Effector memory CD4-positive, alpha-beta T cell (primary cell): ENCODE measurements around the gene GMNN.
"Not testable (repeated sequence)": the region's sequence is repeated elsewhere in the genome, so short reads cannot be mapped to it uniquely, and the experiment has no call there.

ENCODE experiments used
- DNase-seq, 3 donors: peaks; one replicate each; pipeline ENCODE4 v3.0.0-alpha.2; 2020
- H3K27ac ChIP-seq: 2 replicates; pipeline ENCODE4 v1.7.0; 2013; ENCODE audit warnings: mild to moderate bottlenecking, low read length, moderate library complexity; ENCODE audit not compliant: insufficient read depth, poor library complexity, severe bottlenecking
- H3K27me3 ChIP-seq: replicated peaks from 2 replicates; pipeline ENCODE4 v1.7.0; 2013; ENCODE audit warnings: mild to moderate bottlenecking, low read length; ENCODE audit not compliant: insufficient read depth, control insufficient read depth, poor library complexity, severe bottlenecking
- H3K36me3 ChIP-seq: 2 replicates; pipeline ENCODE4 v1.7.0; 2013; ENCODE audit warnings: mild to moderate bottlenecking, low read length, moderate library complexity; ENCODE audit not compliant: control insufficient read depth, insufficient read depth
- H3K4me1 ChIP-seq: 2 replicates; pipeline ENCODE4 v1.7.0; 2013; ENCODE audit warnings: low read length, mild to moderate bottlenecking; ENCODE audit not compliant: control insufficient read depth, insufficient read depth, poor library complexity, severe bottlenecking
- H3K4me3 ChIP-seq: 2 replicates; pipeline ENCODE4 v1.7.0; 2013; ENCODE audit warnings: low read length, low read depth, mild to moderate bottlenecking; ENCODE audit not compliant: insufficient read depth, poor library complexity, severe bottlenecking
- H3K9me3 ChIP-seq: 2 replicates; pipeline ENCODE4 v1.7.0; 2013; ENCODE audit warnings: mild to moderate bottlenecking, low read length, moderate library complexity; ENCODE audit not compliant: control insufficient read depth

GMNN gene

DNA sequence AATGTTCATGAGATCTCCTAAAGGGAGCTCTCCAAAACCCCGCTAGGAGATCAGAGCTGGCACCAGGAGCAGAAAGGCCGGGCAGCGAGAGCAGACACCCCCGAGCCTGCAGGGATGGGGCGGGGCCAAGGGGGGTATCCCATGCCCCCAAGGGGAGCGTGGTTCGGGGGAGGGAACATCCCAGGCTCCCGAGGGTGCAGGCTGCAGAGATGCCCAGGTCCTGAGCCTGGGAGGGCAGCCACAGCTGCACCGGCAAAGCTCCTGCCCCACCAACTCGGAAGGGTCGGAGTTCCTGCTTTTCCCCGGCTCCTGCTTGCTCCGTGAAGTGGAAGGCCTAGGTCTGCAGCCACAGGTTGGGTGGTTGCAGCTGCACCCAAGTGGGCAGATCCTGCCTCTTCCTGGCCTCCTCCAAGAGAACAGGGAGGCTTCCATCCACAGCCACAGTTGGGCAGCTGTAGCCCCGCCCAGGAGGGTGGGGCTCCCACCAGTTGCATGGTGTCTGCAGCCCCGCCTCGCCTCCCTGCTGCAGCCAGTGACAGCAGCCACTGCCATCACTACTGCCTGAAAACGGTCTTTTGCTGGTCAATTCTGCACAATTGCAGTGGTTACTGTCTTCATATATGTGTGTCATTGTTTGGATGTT lies 13.4 kb upstream of the GMNN start:
- no peak overlapping the region for H3K27ac ChIP-seq
- no peak for DNase-seq
- no peaks in the 10 kb centered on the region for H3K9me3 ChIP-seq
- no peaks in the 10 kb centered on the region for H3K4me1 ChIP-seq
- no peaks in the 10 kb centered on the region for H3K36me3 ChIP-seq
- H3K4me3 ChIP-seq: no peak overlapping the region
- H3K27me3 ChIP-seq: no peaks in the 10 kb centered on the region

DNA sequence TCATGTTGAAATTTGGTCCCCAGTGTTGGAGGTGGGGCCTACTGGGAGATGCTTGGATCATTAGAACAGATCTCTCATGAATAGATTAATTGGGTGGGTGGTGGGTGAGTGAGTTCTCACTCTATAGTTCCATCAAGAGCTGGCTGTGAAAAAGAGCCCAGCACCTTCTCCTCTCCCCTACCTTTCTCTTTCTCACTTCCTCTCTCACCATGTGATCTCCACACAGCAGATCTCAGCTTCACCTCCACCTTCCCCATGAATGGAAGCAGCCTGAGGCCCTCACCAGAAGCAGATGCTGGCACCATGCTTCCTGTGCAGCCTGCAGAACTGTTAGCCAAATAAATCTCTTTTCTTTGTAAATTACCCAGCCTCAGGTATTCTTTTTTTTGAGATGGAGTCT lies 12.9 kb upstream of the GMNN start:
- no peak for DNase-seq
- Histone ChIP-seq H3K9me3 (no peaks in the 10 kb centered on the region), H3K4me1 (no peaks in the 10 kb centered on the region), H3K36me3 (no peaks in the 10 kb centered on the region), H3K4me3 (no peak overlapping the region), H3K27ac (no peak overlapping the region), H3K27me3 (no peaks in the 10 kb centered on the region)

DNA sequence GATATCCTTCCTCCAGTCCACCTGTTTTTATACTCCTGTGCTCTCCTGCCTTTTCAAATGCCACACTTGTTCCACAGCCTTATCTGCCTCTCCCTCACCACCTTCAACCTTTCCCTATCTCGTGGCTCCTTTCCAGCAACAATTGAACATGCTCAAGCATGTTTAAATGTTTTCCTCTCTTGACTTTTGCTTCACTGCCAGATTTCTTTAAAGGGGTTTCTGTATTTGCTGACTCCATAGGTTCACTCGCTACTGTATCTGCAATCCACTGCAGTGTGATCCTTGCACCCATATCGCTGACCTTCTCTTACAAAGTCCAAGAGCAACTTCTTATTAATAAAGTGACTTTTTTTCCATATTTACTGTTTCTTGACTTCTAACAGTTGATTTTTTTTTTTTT lies 11.2 kb upstream of the GMNN start:
- DNase-seq: no peak
- Histone ChIP-seq H3K4me3 (no peak overlapping the region), H3K9me3 (no peaks in the 10 kb centered on the region), H3K27ac (no peak overlapping the region), H3K36me3 (no peaks in the 10 kb centered on the region), H3K4me1 (no peaks in the 10 kb centered on the region), H3K27me3 (no peaks in the 10 kb centered on the region)

DNA sequence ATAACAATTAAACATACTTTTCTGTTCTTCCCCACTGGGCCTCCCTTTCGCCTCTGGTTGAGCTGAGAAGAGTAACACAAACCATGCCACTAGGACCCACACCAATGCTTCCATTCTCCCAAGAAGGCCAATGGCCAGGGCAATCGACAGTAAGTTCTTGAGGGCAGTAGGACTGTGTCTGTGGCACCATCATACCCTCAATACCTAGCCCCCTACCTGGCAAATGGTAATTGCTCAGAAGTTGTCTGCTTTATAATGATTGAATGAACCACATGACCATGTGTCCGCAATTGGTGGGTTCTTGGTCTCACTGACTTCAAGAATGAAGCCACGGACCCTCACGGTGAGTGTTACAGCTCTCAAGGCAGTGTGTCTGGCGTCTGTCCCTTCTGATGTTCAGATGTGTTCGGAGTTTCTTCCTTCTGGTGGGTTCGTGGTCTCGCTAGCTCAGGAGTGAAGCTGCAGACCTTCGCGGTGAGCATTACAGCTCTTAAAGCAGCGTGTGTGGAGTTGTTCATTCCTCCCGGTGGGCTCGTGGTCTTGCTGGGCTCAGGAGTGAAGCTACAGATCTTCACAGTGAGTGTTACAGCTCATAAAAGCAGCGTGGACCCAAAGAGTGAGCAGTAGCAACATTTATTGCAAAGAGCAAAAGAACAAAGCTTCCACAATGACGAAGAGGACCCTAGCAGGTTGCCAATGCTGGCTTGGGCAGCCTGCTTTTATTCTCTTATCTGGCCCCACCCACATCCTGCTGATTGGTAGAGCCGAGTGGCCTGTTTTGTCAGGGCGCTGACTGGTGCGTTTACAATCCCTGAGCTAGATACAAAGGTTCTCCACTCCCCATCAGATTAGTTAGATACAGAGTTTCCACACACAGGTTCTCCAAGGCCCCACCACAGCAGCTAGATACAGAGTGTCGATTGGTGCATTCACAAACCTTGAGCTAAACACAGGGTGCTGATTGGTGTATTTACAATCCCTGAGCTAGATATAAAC lies 9.6 kb upstream of the GMNN start:
- not testable (repeated sequence) for H3K4me1 ChIP-seq, H3K27ac ChIP-seq, DNase-seq, H3K4me3 ChIP-seq, H3K9me3 ChIP-seq, H3K27me3 ChIP-seq, H3K36me3 ChIP-seq

DNA sequence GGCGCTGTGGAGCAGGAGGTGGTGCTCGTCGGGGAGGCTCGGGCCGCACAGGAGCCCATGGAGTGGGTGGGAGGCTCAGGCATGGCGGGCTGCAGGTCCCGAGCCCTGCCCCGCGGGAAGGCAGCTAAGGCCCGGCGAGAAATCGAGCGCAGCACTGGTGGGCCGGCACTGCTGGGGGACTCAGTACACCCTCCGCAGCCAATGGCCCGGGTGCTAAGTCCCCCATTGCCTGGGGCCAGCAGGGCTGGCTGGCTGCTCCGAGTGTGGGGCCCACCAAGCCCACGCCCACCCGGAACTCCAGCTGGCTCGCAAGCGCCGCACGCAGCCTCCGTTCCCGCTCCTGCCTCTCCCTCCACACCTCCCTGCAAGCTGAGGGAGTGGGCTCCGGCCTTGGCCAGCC lies 8.8 kb upstream of the GMNN start:
- H3K27ac ChIP-seq, H3K36me3 ChIP-seq: not testable (repeated sequence)

DNA sequence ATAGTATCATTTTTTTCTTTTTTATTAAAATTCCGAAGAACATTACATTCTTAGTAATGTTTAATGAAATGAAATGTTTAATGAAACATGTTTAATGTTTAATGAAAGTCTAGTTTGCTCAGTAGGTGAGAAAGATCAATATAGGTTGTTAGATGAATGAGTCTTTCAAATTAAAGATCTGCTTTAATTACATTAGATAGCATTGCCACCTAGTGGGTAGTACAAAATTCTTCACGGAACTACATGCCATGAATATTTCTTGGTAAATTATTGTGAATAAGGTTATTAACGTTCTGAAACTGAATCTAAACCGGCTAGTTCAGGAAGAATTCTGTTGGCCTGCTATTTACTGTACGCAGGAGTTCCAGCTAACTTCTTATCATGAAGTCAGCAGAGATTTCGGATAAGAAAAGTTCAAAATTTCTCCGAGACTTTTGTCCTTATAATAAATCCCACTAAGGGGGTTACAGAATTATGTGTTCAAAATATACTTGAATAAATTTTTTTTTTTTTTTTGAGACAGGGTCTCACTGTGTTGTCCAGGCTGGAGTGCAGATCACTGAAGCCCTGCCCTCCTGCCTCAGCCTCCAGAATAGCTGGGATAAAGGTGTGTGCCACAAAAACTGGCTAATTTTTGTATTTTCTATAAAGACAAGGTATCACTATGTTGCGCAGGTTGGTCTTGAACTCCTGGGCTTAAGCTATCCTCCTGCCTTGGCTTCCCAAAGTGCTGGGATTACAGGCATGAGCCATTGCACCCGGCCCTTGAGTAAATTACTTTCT lies 7.9 kb upstream of the GMNN start:
- H3K4me3 ChIP-seq: no peak overlapping the region
- no peaks in the 10 kb centered on the region for H3K9me3 ChIP-seq
- H3K36me3 ChIP-seq: no peaks in the 10 kb centered on the region
- no peaks in the 10 kb centered on the region for H3K27me3 ChIP-seq
- no peaks in the 10 kb centered on the region for H3K4me1 ChIP-seq
- DNase-seq: no peak
- no peak overlapping the region for H3K27ac ChIP-seq

More for the DNA sequence above, 8.8 kb upstream of the GMNN start:
- not testable (repeated sequence) for H3K4me1 ChIP-seq, H3K9me3 ChIP-seq, DNase-seq, H3K4me3 ChIP-seq, H3K27me3 ChIP-seq

DNA sequence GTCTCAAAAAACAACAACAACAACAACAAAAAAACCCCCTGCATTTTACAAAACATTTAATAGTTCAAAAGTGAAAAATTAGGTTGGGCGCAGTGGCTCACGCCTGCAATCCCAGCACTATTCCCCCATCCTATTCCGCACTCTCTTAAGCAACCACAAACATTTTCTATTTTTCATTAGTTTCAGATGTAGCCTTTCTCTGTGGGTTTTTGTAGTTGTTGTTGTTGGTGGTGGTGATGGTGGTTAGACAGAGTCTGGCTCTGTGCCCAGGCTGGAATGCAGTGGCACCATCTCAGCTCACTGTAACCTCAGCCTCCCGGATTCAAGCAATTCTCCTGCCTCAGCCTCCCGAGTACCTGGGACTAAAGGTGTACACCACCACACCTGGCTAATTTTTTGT lies 6.4 kb upstream of the GMNN start:
- H3K9me3 ChIP-seq: no peaks in the 10 kb centered on the region
- no peak for DNase-seq

DNA sequence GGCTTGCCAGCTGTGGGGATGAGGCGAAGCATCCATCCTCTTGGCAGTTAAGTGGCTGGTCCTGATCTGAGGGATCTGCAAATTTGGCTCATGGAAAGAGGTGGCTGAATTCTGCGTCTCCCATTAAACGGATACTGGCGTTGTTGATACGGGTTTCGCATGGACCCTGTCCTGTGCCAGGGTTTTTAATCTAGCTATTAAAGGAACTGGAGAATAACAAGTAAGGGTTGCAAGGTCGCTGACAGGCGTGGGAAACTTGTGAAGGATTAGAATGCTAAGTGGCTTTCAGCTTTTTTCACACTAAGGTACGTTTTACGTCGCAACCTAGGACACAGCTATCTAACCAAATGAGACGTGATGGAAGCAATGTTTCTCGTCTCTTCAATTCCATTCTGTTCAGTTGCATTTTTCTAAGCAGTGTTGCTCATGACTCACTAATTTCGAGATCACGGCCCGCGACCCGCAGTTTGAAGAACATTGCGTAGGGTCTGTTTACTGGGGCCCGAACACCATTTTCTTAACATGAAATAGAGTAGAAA lies 852 bp downstream of the GMNN start:
- no peaks in the 10 kb centered on the region for H3K27me3 ChIP-seq
- H3K36me3 ChIP-seq: no peaks in the 10 kb centered on the region
- peak overlapping the region; percentile 85 for H3K27ac ChIP-seq
- H3K9me3 ChIP-seq: no peaks in the 10 kb centered on the region
- peak overlapping the region; percentile 96 for H3K4me3 ChIP-seq
- DNase-seq: peak in 2 of 3 donors; percentile 14 to 17
- peaks cover 7% of the 10 kb centered on the region for H3K4me1 ChIP-seq

More for the DNA sequence above, 6.4 kb upstream of the GMNN start:
- no peaks in the 10 kb centered on the region for H3K36me3 ChIP-seq
- no peaks in the 10 kb centered on the region for H3K4me1 ChIP-seq
- no peaks in the 10 kb centered on the region for H3K27me3 ChIP-seq
- no peak overlapping the region for H3K4me3 ChIP-seq
- no peak overlapping the region for H3K27ac ChIP-seq

DNA sequence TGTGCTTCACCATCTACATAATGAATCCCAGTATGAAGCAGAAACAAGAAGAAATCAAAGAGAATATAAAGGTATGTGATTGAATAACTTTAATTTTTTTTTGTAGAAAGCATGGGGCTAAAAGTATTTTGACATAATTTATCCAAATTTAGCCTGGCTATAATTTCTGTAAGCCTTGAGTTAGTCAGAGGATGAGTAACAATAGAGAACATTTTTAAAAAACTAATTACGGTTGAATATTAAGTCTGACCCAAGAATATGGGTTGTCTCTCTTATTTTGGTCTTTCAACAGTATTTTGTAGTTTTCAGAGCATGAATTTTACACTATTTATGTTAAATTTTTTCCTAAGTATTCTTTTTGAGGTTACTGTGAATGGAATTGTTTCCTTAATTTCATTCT lies 2.5 kb downstream of the GMNN start:
- no peaks in the 10 kb centered on the region for H3K9me3 ChIP-seq
- no peaks in the 10 kb centered on the region for H3K36me3 ChIP-seq
- H3K4me3 ChIP-seq: no peak overlapping the region
- no peak overlapping the region for H3K27ac ChIP-seq
- H3K27me3 ChIP-seq: no peaks in the 10 kb centered on the region
- peaks cover 7% of the 10 kb centered on the region for H3K4me1 ChIP-seq
- DNase-seq: no peak
